ENCODE data around the gene GGA1. TPM values are rescaled to one million over a fixed set of nuclear protein-coding genes. Genes with fewer than 3 reads are reported as not detected.
"Not testable (repeated sequence)": the region's sequence is repeated elsewhere in the genome, so short reads cannot be mapped to it uniquely, and the experiment has no call there.

Gene GGA1
- total RNA-seq, 1 donor from 2014 or later: 47.3 TPM

GRCh38 chr22:37569921-37570660 lies 38.5 kb upstream of the GGA1 start:
- no peak for DNase-seq (ENCODE audit: low spot score)

DNA sequence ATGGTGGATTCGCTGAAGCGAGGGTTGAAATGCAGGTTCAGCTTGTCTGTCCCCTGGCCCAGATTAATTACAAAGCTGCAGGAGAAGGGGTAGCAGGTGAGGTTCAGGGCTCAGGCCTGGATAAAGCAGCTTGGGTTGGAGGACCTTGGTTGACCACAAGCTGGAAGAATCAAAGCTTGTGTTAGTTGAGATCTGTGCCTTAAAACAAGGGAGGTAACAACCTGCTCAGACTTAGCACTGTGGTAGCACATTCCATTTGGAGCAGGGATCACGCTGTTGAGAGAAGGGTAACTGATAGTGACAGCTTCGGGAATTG lies 38.0 kb upstream of the GGA1 start:
- no peak for DNase-seq (ENCODE audit: low spot score)

DNA sequence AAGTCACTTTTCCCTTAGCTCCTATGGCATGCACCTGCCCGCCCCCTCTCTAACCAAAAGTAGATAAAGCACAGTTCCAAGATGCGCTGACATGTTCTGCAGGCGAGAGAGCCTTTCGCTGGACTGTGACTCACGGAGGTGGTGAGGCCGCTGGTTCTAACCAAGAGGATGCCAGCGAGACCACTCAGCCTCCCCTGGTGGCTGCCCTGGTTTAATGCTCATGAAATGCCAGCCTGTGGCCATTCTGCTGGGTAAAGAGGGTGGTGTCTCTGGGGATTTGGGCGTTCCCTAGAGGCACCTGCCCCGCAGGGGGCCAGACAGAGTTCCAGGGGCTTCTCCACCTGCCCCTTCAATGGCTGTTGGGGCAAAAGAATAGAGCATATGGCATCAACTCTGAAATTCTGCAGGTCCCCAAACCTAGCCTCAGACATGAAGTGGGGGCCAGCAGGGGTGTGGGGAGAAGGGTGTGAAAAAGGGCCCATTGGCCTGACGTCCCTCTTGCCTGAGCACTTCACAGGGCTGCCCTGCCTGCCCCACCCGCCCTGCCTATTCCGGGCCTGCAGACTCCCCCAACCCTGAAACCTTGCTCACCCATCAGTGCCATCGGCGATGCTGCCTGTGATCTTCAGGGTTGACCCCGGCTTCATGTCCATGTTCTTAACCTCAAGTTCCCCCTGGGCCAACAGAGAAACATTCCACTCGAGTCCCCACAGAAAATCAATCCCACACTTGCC lies 37.2 kb upstream of the GGA1 start:
- DNase-seq (ENCODE audit: low spot score): no peak

DNA sequence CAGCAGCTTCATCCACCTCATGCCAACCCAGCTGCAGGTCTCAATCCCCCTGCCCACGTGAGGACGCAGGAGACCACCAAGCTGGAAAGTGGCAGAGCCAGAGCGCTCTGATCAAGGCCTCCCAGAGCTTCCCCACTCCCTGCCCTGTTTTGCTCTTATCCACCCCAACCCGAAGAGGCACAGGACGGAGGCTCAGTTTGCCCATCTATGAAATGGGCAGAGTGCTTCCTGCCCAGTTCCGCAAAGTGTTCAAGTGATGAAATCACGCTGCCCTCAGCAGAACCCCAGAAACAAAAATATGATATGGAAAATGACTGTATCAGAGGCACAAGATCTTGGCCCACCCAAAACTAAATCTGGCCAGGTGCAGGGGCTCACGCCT lies 36.7 kb upstream of the GGA1 start:
- DNase-seq (ENCODE audit: low spot score): no peak

GRCh38 chr22:37575490-37576003 lies 33.1 kb upstream of the GGA1 start:
- DNase-seq (ENCODE audit: low spot score): no peak

- DNase-seq (ENCODE audit: low spot score): no peak
These were observed 30.6 kb upstream of the GGA1 start for GRCh38 chr22:37578002-37578401.

DNA sequence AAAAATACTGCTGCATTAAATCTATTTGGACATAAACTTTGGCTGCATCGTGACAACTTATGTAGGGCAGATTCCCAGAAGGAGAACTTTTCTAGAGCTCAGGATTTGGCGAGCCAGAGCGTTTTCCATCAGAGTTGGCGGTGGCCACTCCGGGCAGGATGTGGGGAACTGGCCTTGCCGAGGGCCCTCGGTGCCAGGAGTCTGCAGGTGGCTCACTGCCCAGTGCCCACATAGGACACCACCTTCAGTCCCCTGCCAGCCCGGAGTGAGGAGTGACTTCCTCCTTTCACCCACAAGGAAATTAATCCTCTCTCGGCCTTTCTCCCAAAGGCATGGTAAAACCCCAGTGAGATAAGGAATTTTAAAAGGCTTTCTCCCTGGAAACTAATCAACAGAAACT lies 27.1 kb upstream of the GGA1 start:
- DNase-seq (ENCODE audit: low spot score): no peak

DNA sequence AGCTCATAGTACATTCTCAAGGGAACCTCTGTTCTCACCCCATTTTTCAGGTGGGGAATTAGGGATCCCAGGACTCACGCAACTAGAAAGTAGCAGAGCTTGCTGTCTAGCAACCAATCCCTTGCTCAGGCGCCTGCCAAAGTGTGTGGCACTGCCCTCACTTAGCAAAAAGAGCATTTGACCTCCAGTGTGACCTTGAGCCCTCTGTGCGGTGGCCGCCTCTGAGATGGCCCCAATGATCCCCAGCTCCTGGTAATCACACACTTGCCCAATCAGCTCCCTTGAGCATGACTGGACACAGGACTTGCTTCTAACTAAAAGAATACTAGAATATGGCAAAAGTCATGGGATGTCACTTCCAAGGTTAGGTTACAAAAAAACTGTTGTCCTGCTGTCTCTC lies 26.1 kb upstream of the GGA1 start:
- DNase-seq (ENCODE audit: low spot score): no peak

DNA sequence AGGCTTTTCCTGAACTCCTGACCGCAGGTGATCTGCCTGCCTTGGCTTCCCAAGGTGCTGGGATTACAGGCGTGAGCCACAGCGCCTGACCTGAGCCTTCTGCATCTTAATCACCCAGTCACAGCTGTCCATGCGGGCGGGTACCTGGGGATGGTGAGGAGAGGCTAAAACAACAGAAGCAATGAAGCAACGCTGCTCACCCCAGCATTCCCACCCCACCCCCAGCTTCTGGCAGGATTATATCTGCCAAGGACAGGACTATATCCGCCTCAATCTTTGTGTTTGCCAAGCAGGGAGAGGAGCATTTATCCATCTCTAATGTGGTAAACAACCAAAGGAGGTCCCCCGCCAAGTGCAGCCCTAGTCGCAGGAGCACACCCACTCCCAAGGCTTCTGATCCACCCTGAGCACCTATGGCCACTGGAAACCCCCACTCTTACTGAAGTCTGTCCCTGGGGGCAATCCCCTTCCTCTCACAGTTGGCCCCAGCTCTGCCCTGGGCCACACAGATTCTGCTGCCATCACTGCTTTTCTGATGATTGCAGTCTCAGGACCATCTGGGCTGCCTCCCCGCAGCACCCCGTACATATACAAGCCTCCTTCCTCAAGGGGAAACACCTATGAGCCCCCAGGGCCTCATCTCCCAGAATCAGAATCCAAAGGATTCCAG lies 20.0 kb upstream of the GGA1 start:
- no peak for DNase-seq (ENCODE audit: low spot score)

GRCh38 chr22:37589636-37590035 lies 19.0 kb upstream of the GGA1 start:
- no peak for DNase-seq (ENCODE audit: low spot score)

DNA sequence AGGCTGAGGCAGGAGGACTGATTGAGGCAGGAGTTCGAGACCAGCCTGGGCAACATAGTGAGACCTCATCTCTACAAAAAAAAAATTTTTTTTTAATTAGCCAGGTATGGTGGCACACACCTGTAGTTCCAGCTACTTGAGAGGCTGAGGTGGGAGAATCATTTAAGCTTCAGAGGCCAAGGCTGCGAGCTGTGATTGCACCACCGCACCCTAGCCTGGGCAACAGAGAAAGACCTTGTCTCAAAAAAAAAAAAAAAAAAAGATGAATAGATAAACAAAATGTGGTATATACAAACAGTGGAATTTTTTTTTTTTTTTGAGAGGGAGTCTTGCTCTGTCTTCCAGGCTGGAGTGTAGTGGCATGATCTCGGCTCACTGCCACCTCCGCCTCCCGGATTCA lies 17.6 kb upstream of the GGA1 start:
- DNase-seq (ENCODE audit: low spot score): not testable (repeated sequence)

DNA sequence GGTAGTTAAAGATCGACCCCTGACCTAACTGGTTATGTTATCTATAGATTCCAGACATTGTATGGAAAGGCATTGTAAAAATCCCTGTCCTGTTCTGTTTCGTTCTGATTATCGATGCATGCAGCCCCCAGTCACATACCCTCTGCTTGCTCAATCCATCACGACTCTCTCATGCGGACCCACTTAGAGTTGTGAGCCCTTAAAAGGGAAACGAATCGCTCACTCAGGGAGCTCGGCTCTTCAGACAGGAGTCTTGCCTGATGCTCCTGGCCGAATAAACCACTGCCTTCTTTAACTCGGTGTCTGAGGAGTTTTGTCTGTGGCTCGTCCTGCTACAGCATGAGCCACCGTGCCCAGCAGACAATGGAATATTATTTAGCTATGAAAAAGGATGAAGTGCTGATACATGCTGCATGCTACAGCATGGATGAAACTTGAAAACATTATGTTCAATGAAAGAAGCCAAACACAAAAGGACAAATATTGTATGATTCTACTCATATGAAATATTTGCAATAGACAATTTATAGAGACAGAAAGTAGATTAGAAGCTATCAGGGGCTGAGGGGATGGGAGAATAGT lies 16.7 kb upstream of the GGA1 start:
- no peak for DNase-seq (ENCODE audit: low spot score)

- no peak for DNase-seq (ENCODE audit: low spot score)
These were observed 14.4 kb upstream of the GGA1 start for GRCh38 chr22:37594237-37594636.

DNA sequence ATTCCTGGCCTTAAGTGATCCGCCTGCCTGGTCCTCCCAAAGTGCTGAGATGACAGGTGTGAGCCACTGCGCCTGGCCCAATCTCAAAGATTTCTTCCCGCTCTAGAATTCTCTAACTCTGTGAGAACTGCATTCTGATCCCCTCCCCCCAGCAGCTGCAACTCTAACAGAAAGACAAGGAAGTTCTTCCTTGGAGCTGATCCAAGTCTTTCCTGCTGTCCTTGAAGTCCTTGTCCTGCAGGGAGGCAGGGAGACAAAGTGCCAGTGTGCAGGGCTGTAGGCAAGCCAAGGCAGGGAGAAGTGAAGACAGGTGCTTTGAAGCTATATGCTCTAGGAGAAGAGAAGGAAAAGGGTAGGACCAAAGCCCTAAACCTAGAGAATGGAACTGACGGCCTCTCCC lies 9.5 kb upstream of the GGA1 start:
- DNase-seq (ENCODE audit: low spot score): no peak

GRCh38 chr22:37601203-37601539 lies 7.5 kb upstream of the GGA1 start:
- no peak for DNase-seq (ENCODE audit: low spot score)

DNA sequence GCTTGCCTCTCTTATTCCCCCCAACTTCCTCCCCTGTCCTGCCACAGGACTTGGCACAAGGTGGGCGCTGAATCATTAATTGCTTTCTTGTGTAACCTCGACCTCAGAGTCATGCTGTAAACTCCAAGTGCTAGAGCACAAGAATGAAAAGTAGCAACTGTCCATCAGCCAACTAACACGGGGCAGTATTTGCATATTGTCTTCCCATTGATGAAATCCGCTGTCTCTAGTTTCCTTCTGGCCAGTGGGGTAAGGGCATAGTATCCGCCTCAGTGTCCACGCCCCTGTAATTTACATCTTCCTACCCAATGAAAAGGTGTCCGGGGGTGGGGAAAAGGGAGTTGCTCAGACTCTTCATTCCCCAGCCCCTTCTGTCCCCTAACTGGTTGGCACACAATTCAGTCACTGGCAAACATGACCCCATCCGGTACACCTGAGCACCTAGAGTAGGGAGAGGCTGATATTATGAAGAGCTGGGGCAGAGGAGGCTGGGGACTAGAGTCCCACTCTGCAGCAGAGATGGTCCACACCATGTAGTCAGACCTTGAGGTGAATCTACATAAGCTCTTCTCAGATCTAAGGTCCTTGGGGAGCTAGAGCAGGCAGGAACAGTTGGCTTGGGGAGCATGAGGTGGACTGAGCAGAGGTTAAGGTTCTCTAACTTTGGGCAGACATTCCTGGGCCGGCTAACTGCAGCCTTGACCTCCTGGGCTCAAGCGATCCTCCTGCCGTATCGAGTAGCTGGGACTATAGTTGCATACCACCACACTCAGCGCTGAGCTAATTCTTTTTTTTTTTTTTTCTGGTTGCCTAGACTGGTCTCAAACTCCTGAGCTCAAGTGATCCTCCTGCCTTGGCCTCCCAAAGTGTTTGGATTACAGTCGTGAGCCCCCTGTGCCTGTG lies 6.8 kb upstream of the GGA1 start:
- no peak for DNase-seq (ENCODE audit: low spot score)

DNA sequence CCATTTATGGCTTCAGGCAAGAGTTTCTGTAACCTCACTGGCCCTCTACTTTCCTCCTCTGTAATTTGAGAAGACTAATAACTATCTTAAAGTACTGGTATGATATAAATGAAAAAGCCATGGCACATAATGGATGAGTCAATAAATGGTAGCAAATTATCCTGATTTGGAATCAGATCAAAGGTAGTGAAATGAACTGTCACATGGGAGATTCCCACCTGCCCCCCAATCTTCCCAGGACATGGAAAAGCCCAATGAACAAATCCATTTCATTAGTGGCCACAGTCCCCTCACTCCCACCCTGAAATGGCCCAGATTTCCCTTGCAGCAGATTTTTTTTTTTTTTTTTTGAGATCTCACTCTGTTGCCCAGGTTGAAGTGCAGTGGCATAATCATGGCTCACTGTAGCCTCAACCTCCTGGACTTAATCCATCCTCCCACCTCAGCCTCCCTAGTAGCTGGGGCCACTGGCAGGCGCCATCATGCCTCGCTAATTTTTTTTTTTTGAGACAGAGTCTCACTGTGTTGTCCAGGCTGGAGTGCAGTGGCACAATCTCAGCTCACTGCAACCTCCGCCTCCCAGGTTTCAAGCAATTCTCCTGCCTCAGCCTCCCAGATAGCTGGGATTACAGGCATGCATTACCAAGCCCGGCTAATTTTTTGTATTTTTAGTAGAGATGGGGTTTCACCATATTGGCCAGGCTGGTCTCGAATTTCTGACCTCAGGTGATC lies 5.9 kb upstream of the GGA1 start:
- not testable (repeated sequence) for DNase-seq (ENCODE audit: low spot score)

DNA sequence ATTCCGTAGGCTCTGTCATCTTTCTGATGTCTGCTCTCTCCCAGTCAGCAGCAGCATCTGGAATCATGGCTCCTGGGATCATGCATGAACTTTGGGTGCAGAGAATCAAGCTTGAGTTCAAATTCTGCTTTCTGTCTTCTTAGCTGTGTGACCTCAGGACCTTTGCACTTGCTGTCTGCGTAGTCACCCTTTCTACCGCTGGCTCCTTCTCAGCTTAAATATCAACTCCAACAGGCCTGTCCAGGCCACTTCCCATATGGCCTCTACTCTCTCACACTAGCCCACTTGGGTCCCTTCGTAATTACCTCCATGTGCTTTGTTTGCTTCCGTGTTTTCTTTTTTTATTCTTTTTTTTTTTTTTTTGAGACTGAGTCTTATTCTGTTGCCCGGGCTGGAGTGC lies 4.6 kb upstream of the GGA1 start:
- no peak for DNase-seq (ENCODE audit: low spot score)

DNA sequence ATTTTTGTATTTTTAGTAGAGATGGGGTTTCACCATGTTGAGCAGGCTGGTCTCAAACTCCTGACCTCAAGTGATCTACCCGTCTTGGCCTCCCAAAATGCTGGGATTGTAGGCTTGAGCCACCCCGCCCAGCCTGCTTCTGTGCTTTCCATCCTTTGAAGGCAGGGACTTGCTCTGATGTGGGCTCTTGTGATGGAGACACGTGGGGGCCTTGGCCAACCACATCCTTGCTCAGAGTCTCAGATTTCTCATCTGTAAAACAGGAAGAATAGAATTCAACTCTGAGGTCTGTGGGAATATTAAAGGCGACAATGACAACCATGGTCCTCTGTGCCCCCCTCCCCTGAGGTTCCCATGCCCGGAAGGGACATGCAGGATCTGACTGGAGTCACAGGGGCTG lies 3.8 kb upstream of the GGA1 start:
- DNase-seq (ENCODE audit: low spot score): no peak

Measured in mesenteric fat pad (tissue), 1 donor.